ENCODE results near the gene PIGA.

PIGA gene

DNA sequence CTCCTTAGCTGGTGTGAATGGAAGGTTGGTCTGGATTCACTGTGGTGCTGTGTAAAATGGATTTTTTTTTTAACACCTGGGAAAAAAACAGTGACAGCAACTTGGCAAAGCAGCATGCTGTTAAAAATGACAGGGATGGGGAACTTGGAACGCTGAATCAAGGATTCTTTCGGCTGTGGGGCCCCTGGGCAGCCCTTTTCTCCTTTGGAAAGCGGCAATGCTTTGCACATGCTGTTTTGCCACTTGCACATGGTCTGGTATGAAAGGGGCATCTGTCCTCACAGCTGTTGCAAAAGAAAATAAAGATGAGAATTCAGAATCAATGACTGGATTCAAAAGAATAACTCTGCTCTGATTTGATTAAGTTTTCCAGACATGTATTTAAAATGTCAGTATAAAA is 10.7 kb upstream of the PIGA start:
- no peak overlapping the region for H3K4me3 ChIP-seq (ENCODE audit: low read depth, low read length)
- TF ChIP-seq, protein P1, sequence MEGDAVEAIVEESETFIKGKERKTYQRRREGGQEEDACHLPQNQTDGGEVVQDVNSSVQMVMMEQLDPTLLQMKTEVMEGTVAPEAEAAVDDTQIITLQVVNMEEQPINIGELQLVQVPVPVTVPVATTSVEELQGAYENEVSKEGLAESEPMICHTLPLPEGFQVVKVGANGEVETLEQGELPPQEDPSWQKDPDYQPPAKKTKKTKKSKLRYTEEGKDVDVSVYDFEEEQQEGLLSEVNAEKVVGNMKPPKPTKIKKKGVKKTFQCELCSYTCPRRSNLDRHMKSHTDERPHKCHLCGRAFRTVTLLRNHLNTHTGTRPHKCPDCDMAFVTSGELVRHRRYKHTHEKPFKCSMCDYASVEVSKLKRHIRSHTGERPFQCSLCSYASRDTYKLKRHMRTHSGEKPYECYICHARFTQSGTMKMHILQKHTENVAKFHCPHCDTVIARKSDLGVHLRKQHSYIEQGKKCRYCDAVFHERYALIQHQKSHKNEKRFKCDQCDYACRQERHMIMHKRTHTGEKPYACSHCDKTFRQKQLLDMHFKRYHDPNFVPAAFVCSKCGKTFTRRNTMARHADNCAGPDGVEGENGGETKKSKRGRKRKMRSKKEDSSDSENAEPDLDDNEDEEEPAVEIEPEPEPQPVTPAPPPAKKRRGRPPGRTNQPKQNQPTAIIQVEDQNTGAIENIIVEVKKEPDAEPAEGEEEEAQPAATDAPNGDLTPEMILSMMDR (IDR thresholded peaks at IDR 0.05; ENCODE audit: insufficient read depth, low read length, missing control alignments): no peak
- POLR2A ChIA-PET: no interaction called here
- CTCF ChIA-PET: interaction anchor here (11.6 kb wide), 1 partner anchor 122 kb away, joined by 309 read pairs; no protein-coding TSS in a partner anchor
- DNase-seq (ENCODE audit: low read depth, low spot score): no peak

- H3K4me3 ChIP-seq (ENCODE audit: low read depth, low read length): no peak overlapping the region
- ChIA-PET CTCF (no interaction called here), POLR2A (no interaction called here)
- TF ChIP-seq, protein P1 (IDR thresholded peaks at IDR 0.05; ENCODE audit: insufficient read depth, low read length, missing control alignments): no peak
- no peak for DNase-seq (ENCODE audit: low read depth, low spot score)
These were observed 8.8 kb upstream of the PIGA start for GRCh38 chrX:15344106-15344505.

- H3K4me3 ChIP-seq (ENCODE audit: low read depth, low read length): no peak overlapping the region
- DNase-seq (ENCODE audit: low read depth, low spot score): no peak
- CTCF ChIA-PET: interaction anchor here (1.1 to 1.3 kb wide), 2 partner anchors 124 to 127 kb away, joined by 5 to 7 read pairs; no protein-coding TSS in a partner anchor
- POLR2A ChIA-PET: no interaction called here
- TF ChIP-seq, protein P1 (IDR thresholded peaks at IDR 0.05; ENCODE audit: insufficient read depth, low read length, missing control alignments): no peak
These were observed 7.8 kb upstream of the PIGA start for GRCh38 chrX:15343075-15343476.

- TF ChIP-seq, protein P1 (IDR thresholded peaks at IDR 0.05; ENCODE audit: insufficient read depth, low read length, missing control alignments): no peak
- POLR2A ChIA-PET: no interaction called here
These were observed 5.5 kb upstream of the PIGA start for GRCh38 chrX:15340867-15341266.

GRCh38 chrX:15336023-15336413 is 695 bp upstream of the PIGA start:
- ChIA-PET POLR2A (no interaction called here), CTCF (interaction anchor here (2.2 kb wide), 1 partner anchor 13 kb away, joined by 12 read pairs; no protein-coding TSS in a partner anchor)
- TF ChIP-seq, protein P1 (IDR thresholded peaks at IDR 0.05; ENCODE audit: insufficient read depth, low read length, missing control alignments): no peak
- no peak for DNase-seq (ENCODE audit: low read depth, low spot score)
- peak overlapping the region; percentile 59 for H3K4me3 ChIP-seq (ENCODE audit: low read depth, low read length)

More at GRCh38 chrX:15340867-15341266, 5.5 kb upstream of the PIGA start:
- no peak for DNase-seq (ENCODE audit: low read depth, low spot score)
- no peak overlapping the region for H3K4me3 ChIP-seq (ENCODE audit: low read depth, low read length)
- CTCF ChIA-PET: no interaction called here

DNA sequence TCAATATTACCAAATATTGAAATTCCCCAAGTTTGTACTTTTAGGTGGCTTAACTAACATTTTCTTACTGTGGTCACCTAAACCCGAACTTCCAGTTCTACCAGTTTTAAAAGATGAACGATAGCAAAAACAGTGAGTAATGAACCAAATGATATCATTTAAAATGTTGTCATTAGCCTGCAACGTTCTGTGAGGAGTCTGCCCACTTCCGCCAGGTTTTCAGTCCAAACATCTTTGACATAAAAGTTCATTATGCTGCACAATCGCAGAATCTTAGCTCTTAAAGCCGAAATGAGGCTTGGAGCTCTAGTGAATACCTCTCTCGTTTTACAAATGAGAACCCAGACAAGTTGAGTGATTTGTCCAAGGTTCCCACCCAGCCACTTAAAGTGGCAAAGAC is 762 bp downstream of the PIGA start:
- ChIA-PET POLR2A (no interaction called here), CTCF (no interaction called here)
- DNase-seq (ENCODE audit: low read depth, low spot score): no peak
- peak overlapping the region; percentile 74 for H3K4me3 ChIP-seq (ENCODE audit: low read depth, low read length)
- TF ChIP-seq, protein P1 (IDR thresholded peaks at IDR 0.05; ENCODE audit: insufficient read depth, low read length, missing control alignments): no peak

Measured in AG04449 (cell line).